HL-60 (cell line): Measurements from ENCODE around the gene CT45A5.
"Not testable (repeated sequence)": the region's sequence is repeated elsewhere in the genome, so short reads cannot be mapped to it uniquely, and the experiment has no call there.

Experiments used
- DNase-seq, 2 experiments: peaks; one replicate each; pipeline ENCODE4 v3.0.0-alpha.2; 2010 to 2020; ENCODE audit warnings: low read depth in 1 of 2, low spot score in 1 of 2
- H3K27ac ChIP-seq: fragments of 250-450 bp; sonication (Bioruptor Pico); replicated peaks from 2 replicates; pipeline ENCODE4 v1.5.1; 2020; ENCODE audit warnings: mild to moderate bottlenecking, moderate library complexity
- H3K27me3 ChIP-seq: fragments of 250-450 bp; sonication (Bioruptor Pico); 2 replicates; pipeline ENCODE4 v1.5.1; 2021; ENCODE audit warnings: mild to moderate bottlenecking, moderate library complexity; ENCODE audit not compliant: insufficient read depth, poor library complexity, severe bottlenecking
- H3K4me3 ChIP-seq: replicated peaks from 2 replicates; pipeline ENCODE4 v1.5.1; 2011; ENCODE audit warnings: mild to moderate bottlenecking, control low read depth, low read length; ENCODE audit not compliant: insufficient read depth
- GABPA ChIP-seq: IDR thresholded peaks from 2 replicates; pipeline ENCODE4 v1.6.1; 2012; ENCODE audit warnings: low read depth
- POLR2AphosphoS5 ChIP-seq: IDR thresholded peaks from 2 replicates; pipeline ENCODE4 v1.6.1; 2012; ENCODE audit warnings: low read depth
- REST ChIP-seq: IDR thresholded peaks from 2 replicates; pipeline ENCODE4 v1.6.1; 2012; ENCODE audit warnings: low read depth; ENCODE audit not compliant: insufficient replicate concordance
- SPI1 ChIP-seq: IDR thresholded peaks from 2 replicates; pipeline ENCODE4 v1.6.1; 2012; ENCODE audit warnings: low read depth, mild to moderate bottlenecking, borderline replicate concordance
- long read RNA-seq: library from polyadenylated mRNA; unstranded; transcript quantifications from one replicate; pipeline ENCODE4 v2.0.0, GENCODE V29; 2020
- TF ChIP-seq, protein P1 (sequence below): IDR thresholded peaks from one replicate; pipeline ENCODE4 v1.5.1; 2011; ENCODE audit warnings: low read length, control low read depth, inconsistent platforms; ENCODE audit not compliant: insufficient read depth

Gene CT45A5, protein sequence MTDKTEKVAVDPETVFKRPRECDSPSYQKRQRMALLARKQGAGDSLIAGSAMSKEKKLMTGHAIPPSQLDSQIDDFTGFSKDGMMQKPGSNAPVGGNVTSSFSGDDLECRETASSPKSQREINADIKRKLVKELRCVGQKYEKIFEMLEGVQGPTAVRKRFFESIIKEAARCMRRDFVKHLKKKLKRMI
- long read RNA-seq: 0 reads

DNA sequence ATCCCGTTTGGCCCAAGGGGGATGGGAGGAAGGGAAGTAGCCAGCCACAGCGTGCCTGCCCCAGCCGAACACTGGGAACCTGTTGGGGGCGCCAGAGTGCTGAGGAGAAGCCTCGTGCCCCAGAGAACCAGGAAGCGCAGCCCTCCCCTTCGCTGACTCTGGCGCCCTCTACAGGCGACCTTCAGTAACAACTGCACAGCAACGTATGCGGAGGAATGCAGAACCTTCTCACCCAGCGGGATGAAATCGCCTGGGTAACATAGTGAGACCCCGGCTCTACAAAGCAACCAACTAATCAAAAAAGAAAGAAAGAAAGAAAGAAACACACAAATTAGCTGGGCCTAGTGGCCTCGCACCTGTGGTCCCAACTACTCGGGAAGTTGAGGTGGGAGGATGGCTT, at the start of gene CT45A5:
CT45A5 (minus strand) TSS at position 101 of the 400 bp plus-strand sequence. CDS start 3,774 bp downstream, outside the sequence.
- H3K27ac ChIP-seq, H3K27me3 ChIP-seq, DNase-seq, H3K4me3 ChIP-seq: not testable (repeated sequence)

DNA sequence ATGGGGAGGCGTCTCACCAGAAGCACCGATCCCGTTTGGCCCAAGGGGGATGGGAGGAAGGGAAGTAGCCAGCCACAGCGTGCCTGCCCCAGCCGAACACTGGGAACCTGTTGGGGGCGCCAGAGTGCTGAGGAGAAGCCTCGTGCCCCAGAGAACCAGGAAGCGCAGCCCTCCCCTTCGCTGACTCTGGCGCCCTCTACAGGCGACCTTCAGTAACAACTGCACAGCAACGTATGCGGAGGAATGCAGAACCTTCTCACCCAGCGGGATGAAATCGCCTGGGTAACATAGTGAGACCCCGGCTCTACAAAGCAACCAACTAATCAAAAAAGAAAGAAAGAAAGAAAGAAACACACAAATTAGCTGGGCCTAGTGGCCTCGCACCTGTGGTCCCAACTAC, 34.6 kb upstream of the CT45A5 start, which contains the start of gene CT45A2:
CT45A2 (minus strand) TSS at position 101 of the 400 bp plus-strand sequence. CDS start 3,747 bp downstream, outside the sequence.
- DNase-seq, H3K27me3 ChIP-seq, H3K4me3 ChIP-seq, H3K27ac ChIP-seq: not testable (repeated sequence)

DNA sequence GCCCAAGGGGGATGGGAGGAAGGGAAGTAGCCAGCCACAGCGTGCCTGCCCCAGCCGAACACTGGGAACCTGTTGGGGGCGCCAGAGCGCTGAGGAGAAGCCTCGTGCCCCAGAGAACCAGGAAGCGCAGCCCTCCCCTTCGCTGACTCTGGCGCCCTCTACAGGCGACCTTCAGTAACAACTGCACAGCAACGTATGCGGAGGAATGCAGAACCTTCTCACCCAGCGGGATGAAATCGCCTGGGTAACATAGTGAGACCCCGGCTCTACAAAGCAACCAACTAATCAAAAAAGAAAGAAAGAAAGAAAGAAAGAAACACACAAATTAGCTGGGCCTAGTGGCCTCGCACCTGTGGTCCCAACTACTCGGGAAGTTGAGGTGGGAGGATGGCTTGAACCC, 17.4 kb upstream of the CT45A5 start, which contains the start of gene CT45A6:
CT45A6 (minus strand) TSS at position 101 of the 400 bp plus-strand sequence. CDS start 3,794 bp downstream, outside the sequence.
- not testable (repeated sequence) for H3K4me3 ChIP-seq, H3K27ac ChIP-seq, DNase-seq, H3K27me3 ChIP-seq

- not testable (repeated sequence) for H3K27ac ChIP-seq, H3K4me3 ChIP-seq, H3K27me3 ChIP-seq, DNase-seq
Measured at GRCh38 chrX:135768091-135768490, 17.2 kb downstream of the CT45A5 start, which contains the start of gene CT45A3. Gene CT45A3 (minus strand): TSS chrX:135768191. CDS start chrX:135764444, 3,747 bp downstream.

GRCh38 chrX:135744739-135745138, 40.6 kb downstream of the CT45A5 start:
- not testable (repeated sequence) for H3K27me3 ChIP-seq, DNase-seq, H3K27ac ChIP-seq, H3K4me3 ChIP-seq

GRCh38 chrX:135741192-135741715, 44.0 kb downstream of the CT45A5 start:
- no peak overlapping the region for H3K4me3 ChIP-seq
- H3K27me3 ChIP-seq: no peaks in the 10 kb centered on the region
- H3K27ac ChIP-seq: no peak overlapping the region
- TF ChIP-seq SPI1: no peak
- TF ChIP-seq, protein P1, sequence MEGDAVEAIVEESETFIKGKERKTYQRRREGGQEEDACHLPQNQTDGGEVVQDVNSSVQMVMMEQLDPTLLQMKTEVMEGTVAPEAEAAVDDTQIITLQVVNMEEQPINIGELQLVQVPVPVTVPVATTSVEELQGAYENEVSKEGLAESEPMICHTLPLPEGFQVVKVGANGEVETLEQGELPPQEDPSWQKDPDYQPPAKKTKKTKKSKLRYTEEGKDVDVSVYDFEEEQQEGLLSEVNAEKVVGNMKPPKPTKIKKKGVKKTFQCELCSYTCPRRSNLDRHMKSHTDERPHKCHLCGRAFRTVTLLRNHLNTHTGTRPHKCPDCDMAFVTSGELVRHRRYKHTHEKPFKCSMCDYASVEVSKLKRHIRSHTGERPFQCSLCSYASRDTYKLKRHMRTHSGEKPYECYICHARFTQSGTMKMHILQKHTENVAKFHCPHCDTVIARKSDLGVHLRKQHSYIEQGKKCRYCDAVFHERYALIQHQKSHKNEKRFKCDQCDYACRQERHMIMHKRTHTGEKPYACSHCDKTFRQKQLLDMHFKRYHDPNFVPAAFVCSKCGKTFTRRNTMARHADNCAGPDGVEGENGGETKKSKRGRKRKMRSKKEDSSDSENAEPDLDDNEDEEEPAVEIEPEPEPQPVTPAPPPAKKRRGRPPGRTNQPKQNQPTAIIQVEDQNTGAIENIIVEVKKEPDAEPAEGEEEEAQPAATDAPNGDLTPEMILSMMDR: no peak
- no peak for TF ChIP-seq REST
- TF ChIP-seq POLR2AphosphoS5: no peak
- TF ChIP-seq GABPA: no peak
- DNase-seq: no peak

DNA sequence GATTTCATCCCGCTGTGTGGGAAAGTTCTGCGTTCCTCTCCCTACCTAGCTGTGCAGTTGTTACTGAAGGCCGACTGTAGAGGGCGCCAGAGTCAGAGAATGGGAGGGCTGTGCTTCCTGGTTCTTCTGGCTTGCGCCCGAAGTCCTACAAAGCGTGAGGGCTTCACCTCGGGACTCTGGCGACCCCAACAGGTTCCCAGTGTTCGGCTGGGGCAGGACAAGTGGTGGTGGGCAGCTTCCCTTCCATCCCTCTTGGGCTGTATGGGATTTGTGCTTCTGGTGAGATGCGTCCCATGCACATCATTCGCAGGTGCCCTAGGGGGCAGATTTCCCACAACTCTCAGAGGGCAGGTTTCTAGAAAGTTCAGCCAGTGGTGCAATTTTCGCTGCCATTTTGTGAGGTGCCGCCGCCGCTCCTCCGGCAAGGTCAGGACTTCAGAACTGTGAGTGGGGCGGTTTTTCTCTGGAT, 44.6 kb downstream of the CT45A5 start:
- Histone ChIP-seq H3K27me3 (no peaks in the 10 kb centered on the region), H3K27ac (no peak overlapping the region), H3K4me3 (no peak overlapping the region)
- TF ChIP-seq, protein P1: peak; percentile 14
- TF ChIP-seq GABPA: no peak
- DNase-seq: peak; percentile 5 to 52
